NB4 (cell line): ENCODE results near the gene HLA-E.

Experiments
- CTCF ChIP-seq: IDR thresholded peaks from one replicate; pipeline ENCODE4 v1.5.1; 2012; ENCODE audit warnings: low read depth, low read length
- MAX ChIP-seq: IDR thresholded peaks from 2 replicates; pipeline ENCODE4 v1.6.1; 2011; ENCODE audit warnings: low read depth, low read length
- MYC ChIP-seq: IDR thresholded peaks from 2 replicates; pipeline ENCODE4 v1.6.1; 2011; ENCODE audit warnings: low read depth, low read length

GRCh38 chr6:30511169-30511546 lies 21.8 kb downstream of the HLA-E start:
- TF ChIP-seq CTCF (no peak), MAX (no peak), MYC (no peak)
